Mucosa of descending colon (tissue), 3 donors: Measurements from ENCODE around the gene MAPKAPK5. TPM values are rescaled to one million over a fixed set of nuclear protein-coding genes. Genes with fewer than 3 reads are reported as not detected.
A peak's percentile ranks its signal among the peaks of the same experiment; 100 is the strongest.
"Not testable (repeated sequence)": the region's sequence is repeated elsewhere in the genome, so short reads cannot be mapped to it uniquely, and the experiment has no call there.

Experiments
- ATAC-seq: fragments of 200-7000 bp; cut with Tn5 transposase; one replicate; pipeline ENCODE4 v1.9.1; 2020; ENCODE audit warnings: mild to moderate bottlenecking, moderate library complexity
- DNase-seq, 3 donors: peaks; one replicate each; pipeline ENCODE4 v3.0.0-alpha.2; 2020
- H3K36me3 ChIP-seq: fragments of 200-600 bp; one replicate; pipeline ENCODE4 v1.8.0; 2021; ENCODE audit warnings: low read depth, mild to moderate bottlenecking
- H3K4me1 ChIP-seq: fragments of 200-600 bp; one replicate; pipeline ENCODE4 v1.8.0; 2021; ENCODE audit warnings: low read depth, mild to moderate bottlenecking
- H3K4me3 ChIP-seq: fragments of 200-600 bp; one replicate; pipeline ENCODE4 v1.8.0; 2021; ENCODE audit warnings: mild to moderate bottlenecking
- H3K9me3 ChIP-seq: fragments of 200-600 bp; one replicate; pipeline ENCODE4 v1.8.0; 2021; ENCODE audit warnings: mild to moderate bottlenecking
- intact Hi-C, 2 donors: fragments of 100-400 bp; cut with DNase I in 1 of 2; cut with micrococcal nuclease in 1 of 2; formaldehyde crosslinking; loops; one replicate each; pipeline versions ENCODE4 v1.11.0 to v1.11.1; 2022; cut with DNase I, micrococcal nuclease
- total RNA-seq, 3 donors: library from RNA; stranded (reverse); fragmentation: NEBNext Ultra II Directional in 2 of 3; extraction: Animal tissue kit (Norgen Biotek cat#: 25700) in 2 of 3; gene quantifications; one replicate each; pipeline versions ENCODE4 v1.2.1 to v1.2.4, GENCODE V29; 2021 to 2023
- TF ChIP-seq, protein P1 (sequence below): fragments of 200-600 bp; IDR thresholded peaks from one replicate; pipeline ENCODE4 v1.8.0; 2022; ENCODE audit warnings: antibody characterized with exemption, mild to moderate bottlenecking
- donor health status: DM: no; HTN: no; CAD: no; lungs with moderate emphysema.
- donor health status: DM: no; HTN: no; CAD: no.
- donor health status: DM: no; HTN: yes; CAD: no.

Gene MAPKAPK5
- total RNA-seq, 3 donors from 2014 or later = 64.0 to 86.3 (median 82.0) TPM

DNA sequence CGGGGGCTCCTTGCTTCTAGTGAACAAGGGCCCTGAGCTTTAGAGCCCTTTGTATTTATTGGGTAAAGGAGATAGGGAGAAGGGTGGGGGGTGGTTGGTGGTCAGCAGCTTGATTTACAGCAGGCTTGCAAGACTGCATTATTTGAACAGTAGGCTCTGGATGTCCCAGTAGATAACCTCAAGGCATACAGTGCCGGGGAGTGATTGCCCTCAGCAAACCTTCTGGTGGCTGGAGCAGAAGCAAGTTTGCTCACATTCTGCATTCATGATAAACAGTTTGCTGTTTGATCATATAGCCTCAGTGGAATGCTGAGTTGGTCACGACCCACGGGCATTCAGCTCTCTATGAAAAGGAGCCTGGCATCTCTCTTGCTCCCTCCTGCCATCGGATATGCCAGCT, 16.5 kb upstream of the MAPKAPK5 start:
- DNase-seq = no peak
- Histone ChIP-seq H3K4me3 (no peak overlapping the region), H3K4me1 (peaks cover 13% of the 10 kb centered on the region), H3K36me3 (no peaks in the 10 kb centered on the region), H3K9me3 (no peaks in the 10 kb centered on the region)
- TF ChIP-seq, protein P1, sequence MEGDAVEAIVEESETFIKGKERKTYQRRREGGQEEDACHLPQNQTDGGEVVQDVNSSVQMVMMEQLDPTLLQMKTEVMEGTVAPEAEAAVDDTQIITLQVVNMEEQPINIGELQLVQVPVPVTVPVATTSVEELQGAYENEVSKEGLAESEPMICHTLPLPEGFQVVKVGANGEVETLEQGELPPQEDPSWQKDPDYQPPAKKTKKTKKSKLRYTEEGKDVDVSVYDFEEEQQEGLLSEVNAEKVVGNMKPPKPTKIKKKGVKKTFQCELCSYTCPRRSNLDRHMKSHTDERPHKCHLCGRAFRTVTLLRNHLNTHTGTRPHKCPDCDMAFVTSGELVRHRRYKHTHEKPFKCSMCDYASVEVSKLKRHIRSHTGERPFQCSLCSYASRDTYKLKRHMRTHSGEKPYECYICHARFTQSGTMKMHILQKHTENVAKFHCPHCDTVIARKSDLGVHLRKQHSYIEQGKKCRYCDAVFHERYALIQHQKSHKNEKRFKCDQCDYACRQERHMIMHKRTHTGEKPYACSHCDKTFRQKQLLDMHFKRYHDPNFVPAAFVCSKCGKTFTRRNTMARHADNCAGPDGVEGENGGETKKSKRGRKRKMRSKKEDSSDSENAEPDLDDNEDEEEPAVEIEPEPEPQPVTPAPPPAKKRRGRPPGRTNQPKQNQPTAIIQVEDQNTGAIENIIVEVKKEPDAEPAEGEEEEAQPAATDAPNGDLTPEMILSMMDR = no peak
- ATAC-seq = no peak
- intact Hi-C loops = no loop called here

DNA sequence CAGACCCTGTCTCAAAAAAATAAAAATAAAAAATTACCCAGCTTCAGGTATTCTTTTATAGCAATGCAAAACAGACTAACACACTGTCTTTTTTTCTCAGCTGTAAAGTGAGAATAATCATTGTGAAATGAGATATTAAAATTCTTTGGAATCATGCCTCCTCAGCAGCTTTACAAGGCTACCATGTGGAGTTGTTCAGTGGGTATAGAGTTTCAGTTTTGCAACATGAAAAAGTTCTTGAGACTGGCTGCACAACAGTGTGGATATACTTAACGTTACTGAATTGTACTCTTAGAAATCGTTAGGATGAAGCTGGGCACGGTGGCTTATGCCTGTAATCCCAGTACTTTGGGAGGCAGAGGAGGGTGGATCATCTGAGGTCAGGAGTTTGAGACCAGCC, 15.7 kb upstream of the MAPKAPK5 start:
- intact Hi-C loops = no loop called here
- TF ChIP-seq, protein P1 = no peak
- Histone ChIP-seq H3K4me3 (no peak overlapping the region), H3K4me1 (peaks cover 10% of the 10 kb centered on the region), H3K36me3 (no peaks in the 10 kb centered on the region), H3K9me3 (no peaks in the 10 kb centered on the region)
- DNase-seq (no peak), ATAC-seq (no peak)

DNA sequence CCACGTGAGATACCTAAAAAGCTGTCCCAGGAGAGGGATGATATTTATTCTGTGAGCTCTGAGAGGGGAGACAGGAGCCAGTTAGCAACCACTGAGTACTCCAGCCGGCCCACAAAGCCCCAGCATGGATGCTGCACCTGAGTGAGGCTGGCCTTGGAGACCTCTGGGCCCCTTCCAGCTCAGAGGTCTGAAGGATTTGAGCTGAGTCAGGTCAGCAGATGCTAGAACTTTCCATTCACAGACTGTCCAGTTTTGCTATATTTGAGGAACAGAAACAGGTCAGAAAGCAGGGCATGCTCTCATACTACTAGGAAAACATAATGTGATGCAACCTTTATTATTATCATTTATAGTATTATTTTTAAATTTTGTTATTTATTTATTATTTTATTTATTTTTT, 15.0 kb upstream of the MAPKAPK5 start:
- TF ChIP-seq, protein P1 = no peak
- H3K36me3 ChIP-seq = no peaks in the 10 kb centered on the region
- H3K9me3 ChIP-seq = no peaks in the 10 kb centered on the region
- H3K4me3 ChIP-seq = no peak overlapping the region
- intact Hi-C loops = no loop called here
- peaks cover 10% of the 10 kb centered on the region for H3K4me1 ChIP-seq
- DNase-seq (no peak), ATAC-seq (no peak)

DNA sequence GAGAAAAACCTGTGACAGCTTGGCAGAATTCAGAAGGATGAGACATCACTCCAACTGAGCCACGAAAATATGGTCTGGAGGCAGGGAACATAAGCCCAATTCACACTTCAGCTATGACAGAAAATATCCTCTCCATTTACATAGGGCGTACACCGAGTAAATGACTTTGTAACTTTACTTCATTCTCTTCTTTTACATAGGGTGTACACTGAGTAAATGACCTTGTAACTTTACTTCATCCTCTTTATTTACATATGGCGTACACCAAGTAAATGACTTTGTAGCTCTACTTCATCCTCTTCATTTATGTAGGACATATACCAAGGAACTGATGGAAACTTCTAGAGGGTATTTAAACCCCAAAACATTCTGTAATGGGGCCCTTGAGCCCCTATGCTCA, 14.1 kb upstream of the MAPKAPK5 start:
- intact Hi-C loops = no loop called here
- Histone ChIP-seq H3K36me3 (no peaks in the 10 kb centered on the region), H3K4me1 (peaks cover 10% of the 10 kb centered on the region), H3K9me3 (no peaks in the 10 kb centered on the region), H3K4me3 (no peak overlapping the region)
- DNase-seq (no peak), ATAC-seq (peak; percentile 60)
- TF ChIP-seq, protein P1 = no peak

DNA sequence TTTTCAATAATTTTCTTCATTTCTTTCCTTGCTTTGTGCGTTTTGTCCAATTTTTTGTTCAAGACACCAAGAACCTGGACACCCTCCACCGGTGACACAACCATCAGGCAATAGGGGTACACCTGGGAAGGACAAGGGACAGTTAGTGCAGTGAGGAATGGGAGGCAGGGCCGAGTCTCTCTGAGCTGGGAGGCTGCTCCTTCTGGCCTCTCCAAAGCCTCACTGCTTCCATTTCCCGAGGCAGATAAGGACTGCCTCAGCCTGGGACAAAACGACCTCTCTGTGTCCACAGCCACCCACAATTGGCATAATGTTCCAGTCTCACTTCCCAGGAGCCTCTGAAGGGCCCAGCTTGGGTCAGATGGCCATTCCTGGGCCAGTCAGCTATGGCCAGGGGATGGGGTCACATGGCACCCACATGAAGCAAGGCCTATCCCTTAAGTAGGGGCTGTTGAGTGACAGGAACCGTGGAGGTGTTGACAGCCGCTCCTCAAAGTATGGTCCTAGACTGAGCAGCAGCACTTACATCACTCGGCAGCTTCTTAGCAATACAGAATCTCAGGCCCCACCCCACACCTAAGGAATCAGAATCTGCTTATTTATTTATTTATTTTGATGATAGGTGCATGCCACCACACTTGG, 13.6 kb upstream of the MAPKAPK5 start:
- intact Hi-C loops = no loop called here
- H3K36me3 ChIP-seq = no peaks in the 10 kb centered on the region
- TF ChIP-seq, protein P1 = no peak
- peaks cover 6% of the 10 kb centered on the region for H3K4me1 ChIP-seq
- ATAC-seq (no peak), DNase-seq (no peak)
- H3K9me3 ChIP-seq = no peaks in the 10 kb centered on the region
- no peak overlapping the region for H3K4me3 ChIP-seq

DNA sequence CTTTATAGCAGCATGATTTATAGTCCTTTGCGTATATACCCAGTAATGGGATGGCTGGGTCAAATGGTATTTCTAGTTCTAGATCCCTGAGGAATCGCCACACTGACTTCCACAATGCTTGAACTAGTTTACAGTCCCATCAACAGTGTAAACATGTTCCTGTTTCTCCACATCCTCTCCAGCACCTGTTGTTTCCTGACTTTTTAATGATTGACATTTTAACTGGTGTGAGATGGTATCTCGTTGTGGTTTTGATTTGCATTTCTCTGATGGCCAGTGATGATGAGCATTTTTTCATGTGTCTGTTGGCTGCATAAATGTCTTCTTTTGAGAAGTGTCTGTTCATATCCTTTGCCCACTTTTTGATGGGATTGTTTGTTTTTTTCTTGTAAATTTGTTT, 12.4 kb upstream of the MAPKAPK5 start:
- H3K4me1 ChIP-seq, ATAC-seq, DNase-seq, H3K4me3 ChIP-seq, H3K9me3 ChIP-seq, H3K36me3 ChIP-seq, intact Hi-C loops: not testable (repeated sequence)

DNA sequence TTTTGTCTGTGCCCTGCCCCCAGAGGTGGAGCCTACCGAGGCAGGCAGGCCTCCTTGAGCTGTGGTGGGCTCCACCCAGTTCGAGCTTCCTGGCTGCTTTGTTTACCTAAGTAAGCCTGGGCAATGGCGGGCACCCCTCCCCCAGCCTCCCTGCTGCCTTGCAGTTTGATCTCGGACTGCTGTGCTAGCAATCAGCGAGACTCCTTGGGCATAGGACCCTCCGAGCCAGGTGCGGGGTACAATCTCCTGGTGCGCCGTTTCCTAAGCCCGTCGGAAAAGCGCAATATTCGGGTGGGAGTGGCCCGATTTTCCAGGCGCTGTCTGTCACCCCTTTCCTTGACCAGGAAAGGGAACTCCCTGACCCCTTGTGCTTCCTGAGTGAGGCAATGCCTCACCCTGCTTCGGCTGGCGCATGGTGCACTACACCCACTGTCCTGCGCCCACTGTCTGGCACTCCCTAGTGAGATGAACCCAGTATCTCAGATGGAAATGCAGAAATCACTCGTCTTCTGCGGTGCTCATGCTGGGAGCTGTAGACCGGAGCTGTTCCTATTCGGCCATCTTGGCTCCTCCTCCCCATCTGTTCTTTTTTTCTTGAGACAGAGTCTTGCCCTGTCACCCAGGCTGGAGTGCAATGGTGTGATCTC, 7.2 kb upstream of the MAPKAPK5 start:
- intact Hi-C loops, H3K36me3 ChIP-seq, H3K4me3 ChIP-seq, H3K4me1 ChIP-seq, H3K9me3 ChIP-seq: not testable (repeated sequence)
- DNase-seq = peak; percentile 70 to 76 (median 70)
- peak; percentile 24 for ATAC-seq

DNA sequence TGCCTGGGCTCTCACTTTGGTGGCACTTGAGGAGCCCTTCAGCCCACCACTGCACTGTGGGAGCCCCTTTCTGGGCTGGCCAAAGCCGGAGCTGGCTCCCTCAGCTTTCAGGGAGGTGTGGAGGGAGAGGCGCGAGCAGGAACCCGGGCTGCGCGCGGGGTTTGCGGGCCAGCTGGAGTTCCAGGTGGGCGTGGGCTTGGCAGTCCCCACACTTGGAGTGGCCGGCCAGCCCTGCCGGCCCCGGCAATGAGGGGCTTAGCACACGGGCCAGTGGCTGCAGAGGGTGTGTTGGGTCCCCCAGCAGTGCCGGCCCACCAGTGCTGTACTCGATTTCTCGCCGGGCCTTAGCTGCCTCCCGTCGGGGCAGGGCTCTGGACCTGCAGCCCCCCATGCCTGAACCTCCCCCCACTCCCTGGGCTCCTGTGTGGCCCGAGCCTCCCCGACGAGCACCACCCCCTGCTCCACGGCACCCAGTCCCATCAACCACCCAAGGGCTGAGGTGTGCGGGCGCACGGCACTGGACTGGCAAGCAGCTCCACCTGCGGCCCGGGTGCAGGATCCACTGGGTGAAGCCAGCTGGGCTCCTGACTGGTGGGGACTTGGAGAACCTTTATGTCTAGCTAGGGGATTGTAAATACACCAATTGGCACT, 6.4 kb upstream of the MAPKAPK5 start:
- DNase-seq, ATAC-seq, H3K4me3 ChIP-seq, H3K36me3 ChIP-seq, H3K9me3 ChIP-seq, intact Hi-C loops: not testable (repeated sequence)
- peaks cover 11% of the 10 kb centered on the region for H3K4me1 ChIP-seq
